Muscle layer of duodenum (tissue), 2 donors: ENCODE data around the gene DENND5B.
"Not testable (repeated sequence)": the region's sequence is repeated elsewhere in the genome, so short reads cannot be mapped to it uniquely, and the experiment has no call there.

Experiments
- H3K27ac ChIP-seq: one replicate; pipeline ENCODE4 v1.7.0; 2013; ENCODE audit warnings: mild to moderate bottlenecking, low read length
- H3K27me3 ChIP-seq: one replicate; pipeline ENCODE4 v1.7.0; 2013; ENCODE audit warnings: low read depth, mild to moderate bottlenecking, control low read depth, low read length
- H3K36me3 ChIP-seq, 2 donors: one replicate each; pipeline ENCODE4 v1.7.0; 2013; ENCODE audit warnings: low read length in 2 of 2, control low read depth in 1 of 2, mild to moderate bottlenecking in 1 of 2; ENCODE audit not compliant: insufficient read depth in 2 of 2, control insufficient read depth in 1 of 2
- H3K4me1 ChIP-seq, 2 donors: one replicate each; pipeline ENCODE4 v1.7.0; 2013; ENCODE audit warnings: low read length in 2 of 2, mild to moderate bottlenecking in 2 of 2, control low read depth in 1 of 2, moderate library complexity in 1 of 2; ENCODE audit not compliant: insufficient read depth in 2 of 2, control insufficient read depth in 1 of 2
- H3K4me3 ChIP-seq, 2 donors: one replicate each; pipeline ENCODE4 v1.7.0; 2013; ENCODE audit warnings: low read length in 2 of 2, low read depth in 1 of 2, mild to moderate bottlenecking in 1 of 2
- H3K9me3 ChIP-seq, 2 donors: one replicate each; pipeline ENCODE4 v1.7.0; 2013; ENCODE audit warnings: low read length in 2 of 2, control low read depth in 1 of 2, mild to moderate bottlenecking in 1 of 2; ENCODE audit not compliant: control insufficient read depth in 1 of 2
- donor health status: healthy.

DENND5B gene

GRCh38 chr12:31555466-31555865 lies 35.5 kb downstream of the DENND5B start:
- H3K36me3 ChIP-seq, H3K27ac ChIP-seq, H3K4me3 ChIP-seq, H3K9me3 ChIP-seq, H3K27me3 ChIP-seq, H3K4me1 ChIP-seq: not testable (repeated sequence)

GRCh38 chr12:31550590-31550989 lies 40.3 kb downstream of the DENND5B start:
- H3K4me1 ChIP-seq, H3K36me3 ChIP-seq, H3K9me3 ChIP-seq, H3K4me3 ChIP-seq, H3K27me3 ChIP-seq, H3K27ac ChIP-seq: not testable (repeated sequence)

GRCh38 chr12:31536672-31537071 lies 54.3 kb downstream of the DENND5B start:
- Histone ChIP-seq H3K4me3 (no peak overlapping the region), H3K27ac (no peak overlapping the region), H3K9me3 (peaks cover 0 to 6% of the 10 kb centered on the region in 2 donors), H3K36me3 (no peaks in the 10 kb centered on the region), H3K27me3 (no peaks in the 10 kb centered on the region), H3K4me1 (peaks cover 0 to 8% of the 10 kb centered on the region in 2 donors)

GRCh38 chr12:31533470-31533869 lies 57.5 kb downstream of the DENND5B start:
- Histone ChIP-seq H3K27ac (no peak overlapping the region), H3K9me3 (no peaks in the 10 kb centered on the region), H3K4me1 (peaks cover 0 to 8% of the 10 kb centered on the region in 2 donors), H3K27me3 (no peaks in the 10 kb centered on the region), H3K4me3 (no peak overlapping the region), H3K36me3 (no peaks in the 10 kb centered on the region)

GRCh38 chr12:31531893-31532292 lies 59.0 kb downstream of the DENND5B start:
- peaks cover 0 to 8% of the 10 kb centered on the region in 2 donors for H3K4me1 ChIP-seq
- H3K9me3 ChIP-seq: no peaks in the 10 kb centered on the region
- H3K4me3 ChIP-seq: no peak overlapping the region
- no peaks in the 10 kb centered on the region for H3K36me3 ChIP-seq
- H3K27ac ChIP-seq: no peak overlapping the region
- no peaks in the 10 kb centered on the region for H3K27me3 ChIP-seq

- Histone ChIP-seq H3K4me3 (no peak overlapping the region), H3K27ac (no peak overlapping the region), H3K27me3 (no peaks in the 10 kb centered on the region), H3K36me3 (no peaks in the 10 kb centered on the region), H3K9me3 (no peaks in the 10 kb centered on the region), H3K4me1 (no peaks in the 10 kb centered on the region)
Observed at GRCh38 chr12:31528095-31528494, 62.8 kb downstream of the DENND5B start.

GRCh38 chr12:31527083-31527482 lies 63.9 kb downstream of the DENND5B start:
- Histone ChIP-seq H3K4me1 (no peaks in the 10 kb centered on the region), H3K9me3 (no peaks in the 10 kb centered on the region), H3K27me3 (no peaks in the 10 kb centered on the region), H3K4me3 (no peak overlapping the region), H3K27ac (no peak overlapping the region), H3K36me3 (no peaks in the 10 kb centered on the region)

- Histone ChIP-seq H3K4me3 (no peak overlapping the region), H3K27me3 (no peaks in the 10 kb centered on the region), H3K36me3 (no peaks in the 10 kb centered on the region), H3K4me1 (no peaks in the 10 kb centered on the region), H3K27ac (no peak overlapping the region), H3K9me3 (no peaks in the 10 kb centered on the region)
Observed at GRCh38 chr12:31526158-31526546, 64.8 kb downstream of the DENND5B start.

- Histone ChIP-seq H3K27me3 (no peaks in the 10 kb centered on the region), H3K27ac (no peak overlapping the region), H3K4me3 (no peak overlapping the region), H3K36me3 (no peaks in the 10 kb centered on the region), H3K4me1 (no peaks in the 10 kb centered on the region), H3K9me3 (no peaks in the 10 kb centered on the region)
Observed at GRCh38 chr12:31525496-31526157, 65.3 kb downstream of the DENND5B start.

GRCh38 chr12:31524791-31525495 lies 66.0 kb downstream of the DENND5B start:
- Histone ChIP-seq H3K4me3 (no peak overlapping the region), H3K27ac (no peak overlapping the region), H3K36me3 (no peaks in the 10 kb centered on the region), H3K9me3 (no peaks in the 10 kb centered on the region), H3K27me3 (no peaks in the 10 kb centered on the region), H3K4me1 (no peaks in the 10 kb centered on the region)

- Histone ChIP-seq H3K4me1 (peaks cover 0 to 13% of the 10 kb centered on the region in 2 donors), H3K27me3 (no peaks in the 10 kb centered on the region), H3K27ac (no peak overlapping the region), H3K36me3 (no peaks in the 10 kb centered on the region), H3K9me3 (no peaks in the 10 kb centered on the region), H3K4me3 (no peak overlapping the region)
Observed at GRCh38 chr12:31523306-31523705, 67.6 kb downstream of the DENND5B start.

- H3K27ac ChIP-seq: no peak overlapping the region
- H3K9me3 ChIP-seq: no peaks in the 10 kb centered on the region
- no peaks in the 10 kb centered on the region for H3K36me3 ChIP-seq
- no peak overlapping the region for H3K4me3 ChIP-seq
- H3K4me1 ChIP-seq: peaks cover 0 to 19% of the 10 kb centered on the region in 2 donors
- H3K27me3 ChIP-seq: no peaks in the 10 kb centered on the region
Observed at GRCh38 chr12:31522607-31523006, 68.3 kb downstream of the DENND5B start.
